Stimulated activated memory B cell treated with anti-CD40 and anti-IgM and Interleukin-4, amounts not matched to agents 10 μg/mL and 1 μg/mL and 100 μg/mL, for 72 hours (primary cell): Measurements from ENCODE around the gene GPR75.
"Not testable (repeated sequence)": the region's sequence is repeated elsewhere in the genome, so short reads cannot be mapped to it uniquely, and the experiment has no call there.

ENCODE experiments used
- ATAC-seq: fragments of 150-1000 bp; cut with Tn5 transposase; 2 replicates; pipeline ENCODE4 v1.10.0; 2021
- H3K27ac Mint-ChIP-seq: one replicate; pipeline ENCODE4 v1.8.0; 2022; ENCODE audit warnings: mild to moderate bottlenecking, mixed read lengths
- H3K27me3 Mint-ChIP-seq: one replicate; pipeline ENCODE4 v1.8.0; 2022; ENCODE audit warnings: mixed read lengths
- H3K36me3 Mint-ChIP-seq: one replicate; pipeline ENCODE4 v1.8.0; 2022; ENCODE audit warnings: mixed read lengths
- H3K4me1 Mint-ChIP-seq: one replicate; pipeline ENCODE4 v1.8.0; 2022; ENCODE audit warnings: mixed read lengths
- H3K4me3 Mint-ChIP-seq: one replicate; pipeline ENCODE4 v1.8.0; 2022; ENCODE audit warnings: mild to moderate bottlenecking, moderate library complexity, mixed read lengths
- H3K9me3 Mint-ChIP-seq: one replicate; pipeline ENCODE4 v1.8.0; 2022; ENCODE audit warnings: mixed read lengths

The GPR75 gene

GRCh38 chr2:53828331-53828730 is 31.4 kb downstream of the GPR75 start:
- Mint-ChIP-seq H3K4me3 (no peak overlapping the region), H3K4me1 (no peaks in the 10 kb centered on the region), H3K9me3 (peaks cover 6% of the 10 kb centered on the region), H3K36me3 (peaks cover 41% of the 10 kb centered on the region), H3K27ac (no peak overlapping the region), H3K27me3 (no peaks in the 10 kb centered on the region)
- ATAC-seq, result no peak

DNA sequence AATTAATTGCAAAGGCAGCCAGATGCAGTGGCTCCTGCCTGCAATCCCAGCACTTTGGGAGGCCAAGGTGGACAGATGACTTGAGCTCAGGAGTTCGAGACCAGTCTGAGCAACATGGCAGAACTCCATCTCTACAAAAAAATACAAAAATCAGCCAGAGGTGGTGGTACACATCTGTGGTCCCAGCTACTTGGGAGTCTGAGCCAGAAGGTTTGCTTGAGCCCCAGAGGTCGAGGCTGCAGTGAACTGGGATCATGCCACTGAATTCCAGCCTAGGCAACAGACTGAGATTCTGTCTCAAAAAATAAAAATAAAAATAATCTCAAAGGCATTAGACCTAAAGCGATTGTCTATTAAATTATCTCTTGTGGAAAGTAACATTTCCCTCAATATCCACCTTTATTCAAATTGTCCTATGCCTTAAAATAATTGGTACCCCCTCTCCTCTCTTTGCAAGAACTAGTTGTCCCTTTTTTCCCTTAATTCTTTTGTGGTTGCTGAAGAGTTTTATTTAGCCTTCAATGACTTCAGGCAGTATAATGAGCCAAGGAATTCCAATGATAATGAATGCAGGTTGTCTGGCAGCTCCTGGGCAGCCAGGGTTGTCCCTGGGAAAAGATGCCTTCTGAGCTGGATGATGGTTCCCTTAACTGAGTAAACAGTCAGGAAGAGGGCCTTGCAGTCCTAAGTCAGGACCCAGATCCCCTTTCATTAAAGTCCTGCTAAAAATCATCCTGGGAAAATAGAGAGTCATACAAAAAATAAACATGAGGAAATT is 32.2 kb downstream of the GPR75 start:
- Mint-ChIP-seq H3K36me3 (peaks cover 40% of the 10 kb centered on the region), H3K9me3 (peaks cover 6% of the 10 kb centered on the region), H3K4me1 (no peaks in the 10 kb centered on the region), H3K4me3 (no peak overlapping the region), H3K27me3 (no peaks in the 10 kb centered on the region), H3K27ac (no peak overlapping the region)
- ATAC-seq, result no peak

- H3K4me1 Mint-ChIP-seq, result no peaks in the 10 kb centered on the region
- no peaks in the 10 kb centered on the region for H3K27me3 Mint-ChIP-seq
- H3K9me3 Mint-ChIP-seq, result peaks cover 6% of the 10 kb centered on the region
- H3K4me3 Mint-ChIP-seq, result no peak overlapping the region
- no peak overlapping the region for H3K27ac Mint-ChIP-seq
- no peak for ATAC-seq
- peaks cover 37% of the 10 kb centered on the region for H3K36me3 Mint-ChIP-seq
These were observed 33.0 kb downstream of the GPR75 start for GRCh38 chr2:53826587-53827397.

- peaks cover 6% of the 10 kb centered on the region for H3K9me3 Mint-ChIP-seq
- H3K27me3 Mint-ChIP-seq, result no peaks in the 10 kb centered on the region
- H3K4me1 Mint-ChIP-seq, result no peaks in the 10 kb centered on the region
- ATAC-seq, result no peak
- H3K36me3 Mint-ChIP-seq, result peaks cover 29% of the 10 kb centered on the region
- H3K27ac Mint-ChIP-seq, result no peak overlapping the region
- H3K4me3 Mint-ChIP-seq, result no peak overlapping the region
These were observed 33.7 kb downstream of the GPR75 start for GRCh38 chr2:53826030-53826410.

DNA sequence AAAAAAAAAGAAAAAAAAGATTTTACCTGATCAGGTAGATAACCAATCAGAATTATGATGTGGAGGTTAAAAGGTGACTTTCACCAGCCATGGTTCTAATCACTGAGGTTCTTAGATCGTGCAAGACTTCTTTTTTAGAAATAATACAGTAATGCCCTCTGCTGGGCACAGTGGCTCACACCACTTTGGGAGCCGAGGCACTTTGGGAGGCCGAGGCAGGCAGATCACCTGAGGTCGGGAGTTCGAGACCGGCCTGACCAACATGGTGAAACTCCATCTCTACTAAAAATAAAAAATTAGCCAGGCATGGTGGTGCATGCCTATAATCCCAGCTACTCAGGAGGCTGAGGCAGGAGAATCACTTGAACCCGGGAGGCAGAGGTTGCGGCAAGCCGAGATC is 36.1 kb downstream of the GPR75 start:
- H3K27me3 Mint-ChIP-seq, H3K27ac Mint-ChIP-seq, H3K4me3 Mint-ChIP-seq, H3K4me1 Mint-ChIP-seq, H3K9me3 Mint-ChIP-seq, ATAC-seq: not testable (repeated sequence)
- H3K36me3 Mint-ChIP-seq, result peaks cover 33% of the 10 kb centered on the region

DNA sequence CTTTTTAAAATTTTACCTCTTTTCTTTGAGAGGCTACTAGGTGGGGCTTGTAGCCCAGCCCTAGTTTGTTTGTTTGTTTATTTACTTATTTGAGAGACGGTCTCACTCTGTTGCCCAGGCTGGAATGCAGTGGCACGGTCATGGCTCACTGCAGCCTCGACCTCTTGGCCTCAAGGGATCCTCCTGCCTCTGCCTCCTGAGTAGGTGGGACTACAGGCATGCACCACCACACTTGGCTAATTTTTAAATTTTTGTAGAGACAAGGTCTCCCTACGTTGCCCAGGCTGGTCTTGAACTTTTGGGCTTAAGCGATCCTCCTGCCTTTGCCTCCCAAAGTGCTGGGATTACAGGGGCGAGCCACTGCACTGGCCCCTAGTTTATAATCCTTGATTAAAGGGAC is 38.0 kb downstream of the GPR75 start:
- no peak for ATAC-seq
- Mint-ChIP-seq H3K4me1 (no peaks in the 10 kb centered on the region), H3K9me3 (no peaks in the 10 kb centered on the region), H3K36me3 (peaks cover 31% of the 10 kb centered on the region), H3K4me3 (no peak overlapping the region), H3K27me3 (no peaks in the 10 kb centered on the region), H3K27ac (no peak overlapping the region)

DNA sequence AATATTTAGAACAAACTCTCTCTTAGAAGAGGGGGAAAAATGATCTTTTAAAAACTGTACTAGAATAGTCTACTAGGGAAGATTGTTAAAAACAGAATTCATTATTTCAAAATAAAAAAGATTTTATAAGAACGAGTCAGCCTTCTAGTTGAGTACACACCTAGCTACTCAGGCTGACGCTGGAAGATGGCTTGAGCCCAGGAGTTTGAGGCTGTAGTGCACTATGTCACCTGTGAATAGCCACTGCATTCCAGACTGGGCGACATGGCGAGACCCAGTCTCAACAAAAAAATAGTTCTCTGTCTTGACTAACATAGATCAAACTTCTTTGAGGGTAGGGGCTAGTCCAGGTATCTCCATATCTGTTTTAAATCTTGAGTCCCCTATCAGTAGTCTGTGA is 39.1 kb downstream of the GPR75 start:
- H3K27me3 Mint-ChIP-seq, result no peaks in the 10 kb centered on the region
- no peak for ATAC-seq

DNA sequence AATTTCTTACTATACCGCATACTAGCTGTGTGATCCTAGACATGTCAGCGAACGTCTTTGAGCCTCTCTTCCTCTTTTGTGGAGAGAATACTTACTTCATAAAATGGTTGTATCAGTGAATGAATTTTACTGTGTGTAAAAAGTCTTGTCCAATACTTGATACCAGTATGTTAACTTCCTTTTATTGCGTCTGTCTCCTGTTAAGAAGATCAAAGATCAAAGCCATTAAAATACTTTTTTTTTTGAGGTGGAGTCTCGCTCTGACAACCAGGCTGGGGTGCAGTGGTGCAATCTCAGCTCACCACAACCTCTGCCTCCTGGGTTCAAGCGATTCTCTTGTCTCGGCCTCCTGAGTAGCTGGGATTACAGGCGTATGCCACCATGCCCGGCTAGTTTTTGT is 39.7 kb downstream of the GPR75 start:
- no peak overlapping the region for H3K27ac Mint-ChIP-seq
- no peak overlapping the region for H3K4me3 Mint-ChIP-seq
- no peaks in the 10 kb centered on the region for H3K9me3 Mint-ChIP-seq
- no peaks in the 10 kb centered on the region for H3K4me1 Mint-ChIP-seq
- ATAC-seq, result no peak
- H3K27me3 Mint-ChIP-seq, result no peaks in the 10 kb centered on the region
- peaks cover 44% of the 10 kb centered on the region for H3K36me3 Mint-ChIP-seq

More for the DNA sequence above, 39.1 kb downstream of the GPR75 start:
- Mint-ChIP-seq H3K27ac (no peak overlapping the region), H3K9me3 (no peaks in the 10 kb centered on the region), H3K4me3 (no peak overlapping the region), H3K4me1 (no peaks in the 10 kb centered on the region), H3K36me3 (peaks cover 38% of the 10 kb centered on the region)

GRCh38 chr2:53819634-53820033 is 40.1 kb downstream of the GPR75 start:
- H3K4me3 Mint-ChIP-seq, result no peak overlapping the region
- no peak overlapping the region for H3K27ac Mint-ChIP-seq
- H3K9me3 Mint-ChIP-seq, result no peaks in the 10 kb centered on the region
- peaks cover 47% of the 10 kb centered on the region for H3K36me3 Mint-ChIP-seq
- no peaks in the 10 kb centered on the region for H3K4me1 Mint-ChIP-seq
- H3K27me3 Mint-ChIP-seq, result no peaks in the 10 kb centered on the region
- no peak for ATAC-seq

DNA sequence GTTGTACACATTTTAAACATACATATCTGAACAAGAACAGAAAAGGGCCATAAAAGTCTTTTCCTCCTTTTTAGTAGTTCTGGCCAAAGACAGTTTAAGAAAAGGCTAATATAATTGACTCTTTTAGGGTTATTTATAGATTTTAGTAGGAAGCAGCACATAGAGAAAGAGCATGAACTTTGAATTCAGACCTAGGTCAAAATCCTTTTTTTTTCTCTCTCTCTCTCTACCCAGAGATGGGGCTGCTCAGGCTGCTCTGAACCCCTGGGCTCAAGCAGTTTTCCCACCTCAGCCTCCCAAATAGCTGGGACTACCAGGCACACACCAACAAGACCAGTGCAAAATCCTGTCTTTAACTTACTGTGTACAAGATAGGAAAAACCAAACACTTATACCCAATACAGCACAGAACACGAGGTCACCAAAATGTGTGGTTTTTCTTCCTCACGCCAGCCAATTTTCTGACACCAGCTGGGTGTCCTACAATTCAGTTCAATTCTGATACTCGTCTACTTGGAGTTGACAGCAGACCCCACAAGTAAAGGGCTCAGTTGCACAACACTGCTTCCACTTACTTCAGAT is 40.8 kb downstream of the GPR75 start:
- no peaks in the 10 kb centered on the region for H3K27me3 Mint-ChIP-seq
- H3K36me3 Mint-ChIP-seq, result peaks cover 52% of the 10 kb centered on the region
- H3K4me1 Mint-ChIP-seq, result no peaks in the 10 kb centered on the region
- ATAC-seq, result no peak
- no peaks in the 10 kb centered on the region for H3K9me3 Mint-ChIP-seq
- H3K27ac Mint-ChIP-seq, result no peak overlapping the region
- H3K4me3 Mint-ChIP-seq, result no peak overlapping the region

- no peak for ATAC-seq
- no peaks in the 10 kb centered on the region for H3K27me3 Mint-ChIP-seq
- no peak overlapping the region for H3K27ac Mint-ChIP-seq
- no peaks in the 10 kb centered on the region for H3K4me1 Mint-ChIP-seq
- H3K36me3 Mint-ChIP-seq, result peaks cover 80% of the 10 kb centered on the region
- H3K4me3 Mint-ChIP-seq, result no peak overlapping the region
- H3K9me3 Mint-ChIP-seq, result no peaks in the 10 kb centered on the region
These were observed 46.6 kb downstream of the GPR75 start for GRCh38 chr2:53813151-53813550.

DNA sequence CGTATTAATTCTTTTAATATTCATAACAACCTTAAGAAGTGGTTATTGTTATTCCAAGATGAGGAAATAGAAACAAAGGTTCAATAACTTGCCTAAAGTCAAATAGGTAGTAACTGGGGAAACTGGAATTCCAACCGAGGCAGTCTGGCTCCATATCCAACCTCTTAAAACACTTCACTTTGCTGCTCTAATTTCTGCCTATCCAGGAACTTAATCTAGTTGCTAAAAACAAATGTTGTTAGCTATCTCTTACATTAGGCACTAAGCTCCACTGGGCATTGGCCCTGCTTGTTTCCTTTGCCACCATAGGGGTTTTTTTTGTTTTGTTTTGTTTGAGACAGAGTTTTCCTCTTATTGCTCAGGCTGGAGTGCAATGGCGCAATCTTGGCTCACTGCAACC is 48.2 kb downstream of the GPR75 start:
- no peaks in the 10 kb centered on the region for H3K9me3 Mint-ChIP-seq
- ATAC-seq, result no peak
- peaks cover 81% of the 10 kb centered on the region for H3K36me3 Mint-ChIP-seq
- H3K4me1 Mint-ChIP-seq, result no peaks in the 10 kb centered on the region
- H3K4me3 Mint-ChIP-seq, result no peak overlapping the region
- H3K27me3 Mint-ChIP-seq, result no peaks in the 10 kb centered on the region
- no peak overlapping the region for H3K27ac Mint-ChIP-seq
